Kidney epithelial cell (primary cell): ENCODE data around the gene KEAP1. TPM values are rescaled to one million over a fixed set of nuclear protein-coding genes. Genes with fewer than 3 reads are reported as not detected.

Experiments used
- DNase-seq: peaks from one replicate; pipeline ENCODE4 v3.0.0-alpha.2; 2010; ENCODE audit warnings: low read depth
- H3K27me3 ChIP-seq: 2 replicates; pipeline ENCODE4 v1.6.0; 2011; ENCODE audit warnings: low read length; ENCODE audit not compliant: control insufficient read depth, insufficient read depth
- H3K36me3 ChIP-seq: 2 replicates; pipeline ENCODE4 v1.5.1; 2011; ENCODE audit warnings: low read length; ENCODE audit not compliant: control insufficient read depth, insufficient read depth
- H3K4me3 ChIP-seq: 2 replicates; pipeline ENCODE4 v1.5.1; 2011; ENCODE audit warnings: low read depth, mild to moderate bottlenecking, control low read depth, low read length
- CTCF ChIP-seq: IDR thresholded peaks from 2 replicates; pipeline ENCODE4 v1.5.1; 2011; ENCODE audit warnings: mild to moderate bottlenecking, moderate library complexity, low read length, control low read depth, inconsistent platforms; ENCODE audit not compliant: insufficient read depth, poor library complexity, severe bottlenecking
- total RNA-seq: library from RNA; depleted of rRNA; stranded (reverse); fragments of >200 nt; gene quantifications from 2 replicates; pipeline ENCODE4 v1.2.3, GENCODE V29; 2015

The KEAP1 gene
- total RNA-seq, 1 donor from 2014 or later: 49.2 TPM

GRCh38 chr19:10439588-10439987, 63.6 kb downstream of the KEAP1 start:
- no peaks in the 10 kb centered on the region for H3K27me3 ChIP-seq
- TF ChIP-seq CTCF: no peak
- no peaks in the 10 kb centered on the region for H3K36me3 ChIP-seq
- DNase-seq: no peak
- no peak overlapping the region for H3K4me3 ChIP-seq

Other genes starting within 250 kb of the KEAP1 start
- gene ICAM1, start 232.2 kb downstream of the KEAP1 start, total RNA-seq: 155 TPM in 2 replicates
- 0.13 TPM in 1 of 2 replicates, not detected in the other for gene ICAM4, start 216.4 kb downstream of the KEAP1 start, total RNA-seq
- 0.38 and 3.8 TPM in 2 replicates for gene ICAM5, start 213.4 kb downstream of the KEAP1 start, total RNA-seq
- 2.3 and 2.9 TPM in 2 replicates for gene ZGLP1, start 193.5 kb downstream of the KEAP1 start, total RNA-seq
- gene FDX2, start 187.3 kb downstream of the KEAP1 start, total RNA-seq: 43.5 and 73.5 TPM in 2 replicates
- 32.9 and 45.6 TPM in 2 replicates for gene RAVER1, start 169.8 kb downstream of the KEAP1 start, total RNA-seq
- gene ICAM3, start 163.7 kb downstream of the KEAP1 start, total RNA-seq: 4.7 and 6.8 TPM in 2 replicates
- gene TYK2, start 122.8 kb downstream of the KEAP1 start, total RNA-seq: 64.8 and 104 TPM in 2 replicates
- 309 and 327 TPM in 2 replicates for gene CDC37, start 99.8 kb downstream of the KEAP1 start, total RNA-seq
- 1.7 and 1.8 TPM in 2 replicates for gene PDE4A, start 82.8 kb downstream of the KEAP1 start, total RNA-seq
- gene S1PR5, start 14.1 kb upstream of the KEAP1 start, total RNA-seq: 0.08 and 0.62 TPM in 2 replicates
- gene ATG4D, start 40.5 kb upstream of the KEAP1 start, total RNA-seq: 38.5 and 47.1 TPM in 2 replicates
- 18.4 and 19.8 TPM in 2 replicates for gene KRI1, start 62.7 kb upstream of the KEAP1 start, total RNA-seq
- gene CDKN2D, start 65.6 kb upstream of the KEAP1 start, total RNA-seq: 3.6 and 6.2 TPM in 2 replicates
- gene AP1M2, start 84.0 kb upstream of the KEAP1 start, total RNA-seq: 73.7 and 86.8 TPM in 2 replicates
- 88.5 and 97.1 TPM in 2 replicates for gene SLC44A2, start 122.2 kb upstream of the KEAP1 start, total RNA-seq
- gene ILF3, start 151.0 kb upstream of the KEAP1 start, total RNA-seq: 153 and 160 TPM in 2 replicates
- gene QTRT1, start 198.1 kb upstream of the KEAP1 start, total RNA-seq: 23.0 and 24.1 TPM in 2 replicates
- gene DNM2, start 214.7 kb upstream of the KEAP1 start, total RNA-seq: 102 and 123 TPM in 2 replicates